Stimulated activated CD8-positive, alpha-beta memory T cell treated with anti-CD3 and anti-CD28 coated beads, Interleukin-2, amount 100 ng/mL, for 48 hours (primary cell): ENCODE data around the gene TIMM13.

Experiments
- DNase-seq, 2 donors: peaks; one replicate each; pipeline ENCODE4 v3.0.0-alpha.2; 2020; ENCODE audit warnings: low read depth in 2 of 2

The TIMM13 gene

GRCh38 chr19:2382530-2383222, 44.7 kb downstream of the TIMM13 start:
- DNase-seq: no peak

GRCh38 chr19:2381148-2381820, 46.1 kb downstream of the TIMM13 start:
- no peak for DNase-seq

GRCh38 chr19:2380567-2380966, 46.8 kb downstream of the TIMM13 start:
- DNase-seq: no peak

GRCh38 chr19:2376784-2377519, 50.4 kb downstream of the TIMM13 start:
- DNase-seq: no peak
